DOHH2 (cell line): ENCODE measurements around the gene TARBP1.

Source experiments
- H3F3A ChIP-seq: fragments of 200-600 bp; sonication (generic), shearing (Covaris generic); 2 replicates; pipeline ENCODE4 v1.6.0; 2016; ENCODE audit warnings: antibody characterized with exemption, mild to moderate bottlenecking; ENCODE audit not compliant: control insufficient read depth, insufficient read depth
- H3K27ac ChIP-seq: fragments of 200-600 bp; sonication (generic); 2 replicates; pipeline ENCODE4 v1.5.1; 2014; ENCODE audit warnings: low read depth, mild to moderate bottlenecking, low read length, moderate library complexity
- H3K27me3 ChIP-seq: fragments of 200-600 bp; sonication (generic); 2 replicates; pipeline ENCODE4 v1.6.1; 2014; ENCODE audit warnings: mild to moderate bottlenecking, low read length, mixed read lengths; ENCODE audit not compliant: control insufficient read depth
- H3K36me3 ChIP-seq: fragments of 200-600 bp; sonication (generic); 2 replicates; pipeline ENCODE4 v1.6.1; 2014; ENCODE audit warnings: mild to moderate bottlenecking, low read length, moderate library complexity, mixed read lengths; ENCODE audit not compliant: control insufficient read depth
- H3K4me1 ChIP-seq: fragments of 200-600 bp; sonication (generic); 2 replicates; pipeline ENCODE4 v1.6.1; 2014; ENCODE audit warnings: mild to moderate bottlenecking, low read length, mixed read lengths; ENCODE audit not compliant: control insufficient read depth
- H3K4me2 ChIP-seq: fragments of 200-600 bp; sonication (generic); 2 replicates; pipeline ENCODE4 v1.6.0; 2014; ENCODE audit warnings: mild to moderate bottlenecking, low read length, moderate library complexity
- H3K4me3 ChIP-seq: fragments of 200-600 bp; sonication (generic); 2 replicates; pipeline ENCODE4 v1.5.1; 2014; ENCODE audit warnings: mild to moderate bottlenecking, low read length, mixed read lengths
- H3K79me2 ChIP-seq: fragments of 200-600 bp; sonication (generic); 2 replicates; pipeline ENCODE4 v1.6.1; 2014; ENCODE audit warnings: mild to moderate bottlenecking, low read length, mixed read lengths; ENCODE audit not compliant: control insufficient read depth
- H3K9me2 ChIP-seq: fragments of 200-600 bp; sonication (generic); replicated peaks from 2 replicates; pipeline ENCODE4 v1.6.1; 2014; ENCODE audit warnings: mild to moderate bottlenecking, low read length, mixed read lengths; ENCODE audit not compliant: control insufficient read depth
- H3K9me3 ChIP-seq: fragments of 200-600 bp; sonication (generic); 2 replicates; pipeline ENCODE4 v1.6.1; 2014; ENCODE audit warnings: antibody characterized with exemption, low read length, mixed read lengths; ENCODE audit not compliant: control insufficient read depth, insufficient read depth
- H4K20me1 ChIP-seq: fragments of 200-600 bp; sonication (generic); 2 replicates; pipeline ENCODE4 v1.6.0; 2014; ENCODE audit warnings: low read depth, mild to moderate bottlenecking, antibody characterized with exemption, low read length, moderate library complexity; ENCODE audit not compliant: control insufficient read depth, insufficient read depth
- CTCF ChIP-seq: fragments of 200-600 bp; sonication (generic); IDR thresholded peaks from one replicate; pipeline ENCODE4 v1.5.1; 2014; ENCODE audit warnings: antibody characterized with exemption, mild to moderate bottlenecking, low read depth, low read length; ENCODE audit not compliant: poor library complexity, severe bottlenecking
- EZH2phosphoT487 ChIP-seq: fragments of 200-600 bp; sonication (generic); IDR thresholded peaks from 2 replicates; pipeline ENCODE4 v1.6.1; 2017; ENCODE audit warnings: borderline replicate concordance, mild to moderate bottlenecking, antibody characterized with exemption, low read length, moderate library complexity, mixed read lengths

TARBP1 gene

DNA sequence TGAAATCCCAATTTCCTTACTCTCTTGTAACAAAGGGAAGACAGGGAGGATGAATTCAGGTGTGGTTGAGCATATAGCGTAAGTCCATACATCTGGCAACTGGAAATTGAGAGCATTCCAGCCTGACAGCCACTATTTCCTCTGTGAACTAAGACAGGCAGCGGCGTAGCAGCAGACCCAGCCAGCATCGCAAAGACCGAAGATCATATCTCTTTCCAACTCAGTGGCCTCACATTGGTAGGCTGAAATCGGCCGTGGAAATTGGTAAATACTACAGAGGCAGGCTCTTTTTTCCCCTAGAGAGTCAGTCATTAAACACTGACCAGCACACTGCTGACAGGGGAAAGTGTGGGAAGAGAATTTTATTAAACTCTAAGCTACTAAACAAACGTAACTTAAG lies 43.4 kb downstream of the TARBP1 start:
- Histone ChIP-seq H3K36me3 (peaks cover 36% of the 10 kb centered on the region), H3K4me2 (no peak overlapping the region), H3K27me3 (no peaks in the 10 kb centered on the region), H3K4me3 (no peak overlapping the region), H3K9me2 (no peaks in the 10 kb centered on the region), H3K4me1 (no peaks in the 10 kb centered on the region), H3K9me3 (no peaks in the 10 kb centered on the region), H4K20me1 (no peaks in the 10 kb centered on the region), H3K27ac (no peak overlapping the region), H3K79me2 (no peaks in the 10 kb centered on the region), H3F3A (no peaks in the 10 kb centered on the region)
- TF ChIP-seq EZH2phosphoT487 (no peak), CTCF (no peak)

- Histone ChIP-seq H3K27ac (no peak overlapping the region), H3K4me2 (no peak overlapping the region), H3K4me1 (no peaks in the 10 kb centered on the region), H4K20me1 (no peaks in the 10 kb centered on the region), H3K9me2 (no peaks in the 10 kb centered on the region), H3K27me3 (no peaks in the 10 kb centered on the region), H3K79me2 (no peaks in the 10 kb centered on the region), H3F3A (no peaks in the 10 kb centered on the region), H3K9me3 (no peaks in the 10 kb centered on the region), H3K4me3 (no peak overlapping the region), H3K36me3 (peaks cover 39% of the 10 kb centered on the region)
- TF ChIP-seq EZH2phosphoT487, result no peak
- no peak for TF ChIP-seq CTCF
Observed at GRCh38 chr1:234434706-234435105, 44.3 kb downstream of the TARBP1 start.

DNA sequence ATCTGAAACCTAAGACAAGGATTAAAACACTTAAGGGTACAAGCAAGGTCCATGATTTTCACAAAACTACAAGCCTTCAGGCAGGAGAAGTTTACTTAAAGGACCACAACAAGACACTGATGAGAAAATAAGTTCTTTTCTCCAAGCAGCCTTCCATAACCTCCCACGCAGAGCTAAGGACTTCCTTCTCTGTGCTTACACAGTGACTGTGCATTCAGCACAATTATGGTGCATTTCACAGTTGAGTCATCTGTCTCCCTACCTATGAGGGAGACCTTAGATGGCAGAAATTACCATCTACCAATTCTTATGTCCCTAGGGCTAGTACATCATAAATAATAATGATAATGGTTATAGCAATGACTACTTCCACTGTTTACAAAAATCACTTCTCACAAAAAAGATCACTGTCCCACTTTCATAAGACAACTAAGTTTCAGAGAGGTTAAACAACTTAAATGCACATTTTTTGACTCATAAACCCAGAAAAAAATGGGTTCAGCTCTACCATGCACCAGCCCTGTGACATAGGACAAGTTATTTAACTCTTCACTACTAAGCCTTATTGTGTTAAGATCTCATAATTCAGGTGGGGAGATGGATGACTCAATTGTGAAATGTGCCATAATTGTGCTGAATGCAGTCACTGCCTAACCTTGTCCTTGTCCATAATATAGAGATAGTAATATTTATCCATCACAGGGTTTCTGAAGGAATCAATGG lies 45.3 kb downstream of the TARBP1 start:
- no peaks in the 10 kb centered on the region for H3F3A ChIP-seq
- H3K4me3 ChIP-seq, result no peak overlapping the region
- no peak overlapping the region for H3K4me2 ChIP-seq
- H3K36me3 ChIP-seq, result peaks cover 48% of the 10 kb centered on the region
- no peaks in the 10 kb centered on the region for H3K9me2 ChIP-seq
- TF ChIP-seq EZH2phosphoT487, result no peak
- no peak for TF ChIP-seq CTCF
- no peaks in the 10 kb centered on the region for H3K79me2 ChIP-seq
- H3K4me1 ChIP-seq, result no peaks in the 10 kb centered on the region
- no peaks in the 10 kb centered on the region for H3K27me3 ChIP-seq
- H3K9me3 ChIP-seq, result no peaks in the 10 kb centered on the region
- no peak overlapping the region for H3K27ac ChIP-seq
- no peaks in the 10 kb centered on the region for H4K20me1 ChIP-seq
